K562 (cell line): ENCODE results near the gene MICU1. TPM values are rescaled to one million over a fixed set of nuclear protein-coding genes. Genes with fewer than 3 reads are reported as not detected.

Source experiments
- KLF16 ChIP-seq: IDR thresholded peaks from 2 replicates; pipeline ENCODE4 v1.6.1; 2016; ENCODE audit warnings: antibody characterized with exemption
- MTA1 ChIP-seq: fragments of 450-650 bp; IDR thresholded peaks from 2 replicates; pipeline ENCODE4 v1.6.1; 2017; ENCODE audit warnings: borderline replicate concordance
- PCBP2 ChIP-seq: fragments of 200-400 bp; formaldehyde crosslinking; IDR thresholded peaks from 2 replicates; pipeline ENCODE4 v1.6.1; 2018; ENCODE audit warnings: low read length, low read depth, mild to moderate bottlenecking, moderate library complexity; ENCODE audit not compliant: poor library complexity, severe bottlenecking
- RBM25 ChIP-seq: fragments of 200-400 bp; formaldehyde crosslinking; IDR thresholded peaks from 2 replicates; pipeline ENCODE4 v1.6.1; 2018; ENCODE audit warnings: low read length, low read depth, moderate library complexity; ENCODE audit not compliant: severe bottlenecking
- REST ChIP-seq, 2 experiments: fragments of 450-650 bp; formaldehyde crosslinking in 1 of 2; IDR thresholded peaks; 2 replicates each; pipeline versions ENCODE4 v1.4.0 to v1.6.1; 2014 to 2020; ENCODE audit warnings: mild to moderate bottlenecking in 2 of 2, borderline replicate concordance in 1 of 2, low read depth in 1 of 2
- THAP12 ChIP-seq: fragments of 250-450 bp; sonication (Bioruptor Pico); IDR thresholded peaks from 2 replicates; pipeline ENCODE4 v1.9.0; 2021; ENCODE audit warnings: mild to moderate bottlenecking, inconsistent platforms
- XRCC3 ChIP-seq: fragments of 450-650 bp; IDR thresholded peaks from 2 replicates; pipeline ENCODE4 v1.6.1; 2017; ENCODE audit warnings: mild to moderate bottlenecking, moderate library complexity
- YY1 ChIP-seq, 3 experiments: IDR thresholded peaks; 2 replicates each; pipeline ENCODE4 v1.6.1; 2011; ENCODE audit warnings: low read length in 2 of 3, mild to moderate bottlenecking in 2 of 3, moderate library complexity in 2 of 3, borderline replicate concordance in 1 of 3, control low read depth in 1 of 3, low read depth in 1 of 3; ENCODE audit not compliant: insufficient read depth in 3 of 3, insufficient replicate concordance in 2 of 3, control insufficient read depth in 1 of 3, insufficient read length in 1 of 3; ENCODE audit errors: extremely low read depth in 1 of 3
- ZNF592 ChIP-seq: fragments of 450-650 bp; IDR thresholded peaks from 2 replicates; pipeline ENCODE4 v1.6.1; 2017; ENCODE audit warnings: antibody characterized with exemption, mild to moderate bottlenecking
- polyA plus RNA-seq, 8 experiments: library from polyadenylated mRNA; depleted of rRNA in 4 of 8; stranded (reverse) in 5 of 8; unstranded in 3 of 8; fragments of >200 nt; fragmentation: Nextera tagmentation in 2 of 8; fragmentation: Illumina TruSeq in 1 of 8; extraction: Ambion mirVana in 2 of 8; extraction: Trizol in 1 of 8; gene quantifications; 2 replicates each; pipeline versions ENCODE4 v1.2.1 to v1.2.3, GENCODE V29; 2011 to 2014; ENCODE audit warnings: inconsistent platforms in 1 of 8, missing spikeins in 1 of 8
- total RNA-seq, 7 experiments: library from RNA; depleted of rRNA in 6 of 7; stranded (reverse); fragments of >200 nt in 6 of 7; fragmentation: Illumina TruSeq in 2 of 7; extraction: Trizol in 2 of 7; gene quantifications; 2 replicates each; pipeline versions ENCODE4 v1.2.1 to v1.2.3, GENCODE V29; 2011 to 2021; ENCODE audit warnings: low replicate concordance in 1 of 7

The MICU1 gene
- total and polyA plus RNA-seq, 9 of the 15 experiments (the other 6 are each of a cell fraction or from before 2014, with no cell fraction given), result 29.3 to 76.8 (median 48.4) TPM

GRCh38 chr10:72340510-72341261 lies 285.2 kb downstream of the MICU1 start (continued):
- TF ChIP-seq REST (IDR thresholded peaks at IDR 0.05; ENCODE audit: borderline replicate concordance), result peak; percentile 77; the same call in 1 of the 2 replicates
- TF ChIP-seq REST (CRISPR knock-in tag; IDR thresholded peaks at IDR 0.05; ENCODE audit: low read depth), result no peak
- TF ChIP-seq THAP12 (CRISPR knock-in tag), result 0 out of 2 replicates have a peak, but pooled peaks have one; percentile 48
- no peak for TF ChIP-seq XRCC3
- no peak for TF ChIP-seq RBM25
- TF ChIP-seq YY1 (IDR thresholded peaks at IDR 0.05; ENCODE audit: borderline replicate concordance in 1 of 3, control insufficient read depth in 1 of 3, extremely low read depth in 1 of 3, insufficient read depth in 3 of 3, insufficient read length in 1 of 3, insufficient replicate concordance in 2 of 3, low read depth in 1 of 3, low read length in 2 of 3), result peak in 2 of 3 experiments; percentile 80 to 83
- 0 out of 2 replicates have a peak, but pooled peaks have one; percentile 50 for TF ChIP-seq KLF16
- no peak for TF ChIP-seq MTA1
- no peak for TF ChIP-seq ZNF592
- no peak for TF ChIP-seq PCBP2
